Right renal cortex interstitium (tissue), 3 donors: ENCODE results near the gene PRSS58. TPM values are rescaled to one million over a fixed set of nuclear protein-coding genes. Genes with fewer than 3 reads are reported as not detected.

Experiments
- DNase-seq, 3 donors: peaks; one replicate each; pipeline ENCODE4 v3.0.0-alpha.2; 2013; ENCODE audit warnings: low read depth in 3 of 3, low spot score in 2 of 3
- polyA plus RNA-seq, 3 donors: library from polyadenylated mRNA; unstranded; fragments of 120-200 nt; gene quantifications; one replicate each; pipeline ENCODE4 v1.2.1, GENCODE V29; 2013; ENCODE audit not compliant: insufficient read length in 3 of 3

Gene PRSS58
- not detected for polyA plus RNA-seq

- no peak for DNase-seq
Observed at GRCh38 chr7:142257958-142258357, at the start of gene PRSS58. Gene PRSS58, minus strand, starts transcription at chr7:142258058. Its CDS starts 351 bp downstream, at chr7:142257707.

GRCh38 chr7:142307246-142307900, 49.5 kb upstream of the PRSS58 start:
- DNase-seq: no peak

DNA sequence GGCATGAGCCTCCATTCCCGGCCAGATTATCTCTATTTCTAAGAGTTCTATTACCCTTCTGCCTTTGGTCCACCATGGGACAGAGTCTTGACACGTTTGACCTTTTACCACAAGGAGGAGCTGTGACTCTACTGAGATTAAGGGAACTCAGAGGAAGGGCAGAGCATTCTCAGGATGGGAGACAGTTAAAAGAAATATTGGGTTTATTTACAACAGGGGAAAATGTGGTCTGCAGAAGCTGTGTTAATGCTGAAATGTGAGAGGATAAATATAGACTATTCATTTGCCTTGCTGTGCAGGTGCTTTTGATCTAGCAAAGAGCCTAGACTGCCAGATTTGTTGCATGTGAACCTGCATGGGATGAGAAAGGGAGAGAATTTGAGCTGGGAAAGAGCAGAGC, 45.8 kb upstream of the PRSS58 start:
- no peak for DNase-seq

DNA sequence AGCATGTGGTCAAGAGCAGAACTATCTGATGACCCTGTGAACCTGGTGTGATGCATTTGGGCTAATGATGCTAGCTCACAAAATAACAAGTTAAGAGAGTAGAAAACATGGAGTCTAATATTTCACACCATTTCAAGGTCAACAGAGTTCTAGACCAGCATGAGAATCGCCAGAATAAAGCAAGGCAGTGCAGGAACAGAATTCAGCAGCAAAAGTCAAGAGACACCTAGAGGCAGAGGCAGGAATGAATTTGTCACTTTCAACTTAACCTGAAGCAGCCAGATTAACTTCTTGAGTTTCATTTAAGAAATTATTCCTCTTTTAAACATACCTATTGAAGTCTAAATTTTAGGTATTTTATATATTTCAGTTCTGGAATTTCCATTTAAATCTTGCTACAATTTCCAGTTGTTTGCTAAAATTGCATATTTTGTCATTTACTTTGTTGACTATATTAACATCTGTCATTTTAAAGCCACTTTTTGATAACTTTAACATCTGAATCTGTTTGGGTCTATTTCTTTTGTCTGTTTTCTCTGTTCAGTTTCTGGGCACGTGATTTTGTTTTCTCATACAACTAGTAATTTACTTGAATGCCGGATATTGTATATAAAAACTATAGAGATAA, 44.2 kb upstream of the PRSS58 start:
- DNase-seq: no peak

DNA sequence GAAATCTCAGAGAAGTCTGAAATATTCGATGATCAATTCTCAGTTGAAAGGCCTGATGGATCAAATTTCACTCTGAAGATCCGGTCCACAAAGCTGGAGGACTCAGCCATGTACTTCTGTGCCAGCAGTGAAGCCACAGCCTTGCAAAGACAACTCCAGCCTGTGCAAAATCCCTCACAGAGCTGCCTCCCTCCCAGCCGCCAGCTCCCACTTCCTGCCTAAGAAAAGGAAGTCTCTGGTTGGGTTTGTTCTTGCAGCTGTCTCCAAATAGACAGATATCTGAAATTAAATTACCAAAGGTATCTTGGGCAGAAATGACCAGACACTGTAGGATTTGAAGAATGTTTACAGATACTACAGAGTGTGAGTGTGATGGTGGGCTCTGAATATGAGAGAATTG, 43.4 kb upstream of the PRSS58 start:
- no peak for DNase-seq

GRCh38 chr7:142300689-142301088, 42.8 kb upstream of the PRSS58 start:
- DNase-seq: no peak

- no peak for DNase-seq
Observed at GRCh38 chr7:142299237-142299781, 41.5 kb upstream of the PRSS58 start.

DNA sequence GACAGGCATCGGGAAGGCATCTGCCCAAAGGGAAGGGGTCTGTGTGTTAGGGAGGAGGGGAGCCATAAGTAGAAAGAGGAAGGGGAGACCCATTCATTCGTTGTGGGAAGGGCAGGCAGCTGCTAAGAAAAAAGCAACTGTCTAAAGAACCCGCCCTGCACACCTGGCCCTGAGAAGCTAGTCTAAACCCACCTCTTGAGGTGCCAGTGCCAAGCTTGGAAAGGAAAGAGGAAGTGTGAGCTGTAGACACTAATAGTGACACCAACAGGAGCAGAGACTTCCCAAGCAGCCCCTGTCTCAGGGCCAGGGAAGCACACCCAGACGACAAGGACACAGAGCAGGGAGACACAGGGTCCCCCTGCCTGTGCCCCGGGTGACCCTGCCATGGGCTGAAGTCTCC, 40.8 kb upstream of the PRSS58 start:
- no peak for DNase-seq

- DNase-seq: no peak
Observed at GRCh38 chr7:142298009-142298408, 40.2 kb upstream of the PRSS58 start.

DNA sequence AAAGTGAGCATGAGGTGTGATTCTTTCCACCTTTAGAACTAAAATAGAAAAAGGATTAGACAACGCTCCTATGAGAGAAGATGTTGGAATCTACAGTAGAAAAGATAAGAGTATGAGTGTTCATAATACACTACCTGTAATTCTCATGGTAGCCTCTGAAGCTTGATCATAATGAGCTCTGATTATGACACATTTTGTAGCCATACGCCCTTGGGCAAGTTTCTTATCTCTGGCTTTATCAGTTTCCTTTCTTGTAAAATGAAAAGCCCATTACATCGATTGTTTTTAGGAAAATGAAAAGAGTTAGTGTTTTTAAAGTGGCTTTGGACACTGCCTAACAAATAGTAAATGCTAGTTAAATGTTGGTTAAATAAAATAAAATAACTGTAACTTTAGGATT, 22.4 kb upstream of the PRSS58 start:
- no peak for DNase-seq

GRCh38 chr7:142279601-142280000, 21.7 kb upstream of the PRSS58 start:
- no peak for DNase-seq

GRCh38 chr7:142275028-142275427, 17.2 kb upstream of the PRSS58 start:
- DNase-seq: no peak

DNA sequence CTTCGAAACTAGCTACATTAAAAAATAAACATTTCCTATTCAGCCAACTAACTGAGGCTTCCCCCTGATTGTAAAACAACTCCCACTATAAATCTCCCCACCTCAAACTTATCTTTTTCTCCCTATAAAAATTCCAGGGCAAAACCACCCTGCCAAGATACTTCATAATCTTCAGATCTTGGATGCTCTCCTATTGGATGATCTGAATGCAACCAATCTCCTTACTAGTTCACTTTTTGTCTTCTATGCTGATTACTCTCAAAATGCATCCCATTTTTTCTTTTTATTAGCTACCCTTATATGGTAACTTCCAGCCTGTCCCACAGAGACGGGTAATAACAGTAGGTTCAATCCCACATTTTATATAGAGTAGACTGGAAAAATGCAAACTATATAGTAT, 15.0 kb upstream of the PRSS58 start:
- DNase-seq: no peak

DNA sequence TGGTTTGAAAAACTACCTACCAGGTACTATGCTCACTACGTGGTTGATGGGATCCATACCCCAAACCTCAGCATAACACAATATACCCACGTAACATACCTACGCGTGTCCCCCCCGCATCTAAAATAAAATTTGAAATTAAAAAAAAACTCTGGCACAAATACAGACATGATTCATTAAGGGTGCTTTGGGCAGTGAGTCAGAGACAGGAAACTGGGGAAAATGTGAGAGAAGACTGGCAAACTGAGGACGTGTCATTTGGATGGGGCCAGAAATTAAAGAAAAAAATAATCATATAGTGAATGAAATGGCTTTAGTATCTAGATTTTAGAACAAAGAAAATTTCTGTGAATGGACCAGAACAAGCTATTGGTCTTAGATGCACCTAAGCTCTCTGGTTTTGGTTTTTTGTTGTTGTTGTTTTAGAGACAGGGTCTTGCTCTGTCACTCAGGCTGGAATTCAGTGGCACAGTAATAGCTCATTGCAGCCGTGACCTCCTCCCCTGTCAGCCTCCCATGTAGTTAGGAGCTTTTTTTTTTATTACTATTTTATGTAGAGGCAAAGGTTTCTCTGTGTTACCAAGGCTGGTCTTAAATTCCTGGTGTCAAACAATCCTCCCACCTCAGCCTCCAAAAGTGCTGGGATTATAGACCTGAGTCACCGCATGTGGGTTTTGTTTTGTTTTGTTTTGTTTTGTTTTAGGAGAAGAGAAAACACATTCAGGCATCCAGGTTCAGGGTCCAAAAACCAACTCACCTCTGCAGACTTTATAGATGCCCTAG, 5.9 kb upstream of the PRSS58 start:
- DNase-seq: no peak

DNA sequence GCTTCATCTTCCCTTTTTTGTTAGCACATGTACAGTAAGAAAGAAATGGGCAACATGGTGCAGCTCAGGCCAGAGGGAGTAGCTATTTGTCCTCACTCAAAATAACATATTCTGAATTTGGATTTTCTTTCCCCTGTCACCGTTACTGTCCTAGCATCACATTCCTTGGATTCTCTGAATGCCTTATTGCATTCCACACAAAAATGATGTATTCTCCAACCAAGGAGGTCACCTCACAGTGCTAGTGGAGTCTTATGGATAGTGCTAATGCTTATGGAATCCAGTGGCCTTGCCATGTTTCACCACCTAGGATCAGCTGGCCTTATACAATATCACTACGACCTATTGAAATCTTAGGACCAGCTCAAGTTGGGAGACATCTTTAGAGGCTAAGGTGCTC, 7.2 kb downstream of the PRSS58 start:
- no peak for DNase-seq

DNA sequence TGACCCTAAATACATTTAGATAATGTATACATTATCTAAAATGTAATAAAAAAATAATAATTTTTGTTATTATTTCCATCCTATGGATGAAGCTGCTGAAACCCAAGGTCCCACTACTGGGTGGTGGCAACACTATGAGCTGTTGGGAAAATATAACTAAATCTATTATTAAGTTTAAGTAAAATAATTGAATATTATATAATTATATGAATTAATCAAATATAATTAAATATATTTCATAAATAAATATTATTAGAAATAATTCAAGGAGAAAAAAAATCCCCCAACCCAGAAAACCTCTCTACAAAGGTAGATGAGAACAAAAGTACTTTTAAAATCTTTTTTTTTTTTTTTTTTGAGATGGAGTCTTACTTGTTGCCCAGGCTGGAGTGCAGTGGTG, 7.9 kb downstream of the PRSS58 start:
- DNase-seq: no peak

GRCh38 chr7:142248166-142249160, 9.4 kb downstream of the PRSS58 start:
- no peak for DNase-seq

DNA sequence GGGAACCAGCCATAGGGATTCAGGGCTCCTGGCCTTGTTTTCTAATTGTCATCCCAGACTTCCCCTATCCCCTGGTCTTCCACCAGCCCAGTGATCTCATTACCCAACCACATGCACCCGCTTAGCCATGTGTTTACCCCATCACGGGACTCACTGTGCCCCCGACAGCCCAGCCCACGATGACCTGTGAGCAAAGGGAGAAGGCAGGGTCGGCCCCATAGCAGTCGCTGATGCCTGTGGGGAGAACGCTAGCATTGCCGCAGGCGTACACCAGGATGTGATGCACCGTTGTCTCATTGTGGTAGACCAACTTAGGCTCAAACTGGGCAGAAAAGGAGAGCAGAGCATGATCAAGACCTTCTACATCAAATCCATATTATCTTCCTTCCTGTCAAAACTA, 14.0 kb downstream of the PRSS58 start:
- no peak for DNase-seq

DNA sequence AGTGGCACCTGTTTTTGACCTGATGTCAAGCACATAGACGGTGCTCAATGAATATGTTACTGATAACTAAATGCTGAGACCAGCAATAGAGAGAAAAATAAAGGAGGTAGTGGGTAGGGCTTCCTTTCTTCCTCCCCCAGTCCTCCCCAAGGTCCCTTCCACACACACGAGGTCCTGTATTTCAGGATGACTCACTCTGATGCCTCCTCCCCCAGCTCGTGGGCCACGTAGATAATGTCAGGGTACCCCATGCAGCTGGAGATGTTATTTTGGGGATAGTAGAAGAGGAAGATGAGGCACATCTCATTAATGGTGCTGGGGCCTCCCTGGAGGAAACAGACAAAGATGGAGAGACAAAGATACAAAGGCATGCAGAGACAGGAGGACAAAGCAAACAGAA, 17.3 kb downstream of the PRSS58 start:
- no peak for DNase-seq

DNA sequence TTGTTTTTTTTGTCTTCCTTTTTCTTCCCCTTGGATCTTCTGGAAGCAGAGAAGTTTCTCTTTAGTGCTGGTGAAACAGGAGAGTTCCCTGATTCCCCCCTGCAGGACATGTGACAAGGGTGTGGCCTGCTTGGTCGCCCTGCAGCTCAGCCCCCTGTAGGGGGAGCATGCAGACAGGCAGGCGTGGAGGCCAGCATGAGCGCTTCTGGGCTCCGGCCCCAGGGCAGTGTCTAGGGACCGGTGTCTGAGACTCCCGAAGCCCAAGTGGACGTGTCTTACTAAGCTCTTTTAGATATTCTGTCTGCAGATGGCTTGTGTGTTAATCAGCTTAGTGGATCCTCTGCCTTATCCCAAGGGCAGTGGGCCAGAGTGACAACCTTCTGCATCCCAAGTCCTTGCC, 26.1 kb downstream of the PRSS58 start:
- DNase-seq: no peak
